Measurements from ENCODE around the gene C12orf42.

C12orf42 gene

DNA sequence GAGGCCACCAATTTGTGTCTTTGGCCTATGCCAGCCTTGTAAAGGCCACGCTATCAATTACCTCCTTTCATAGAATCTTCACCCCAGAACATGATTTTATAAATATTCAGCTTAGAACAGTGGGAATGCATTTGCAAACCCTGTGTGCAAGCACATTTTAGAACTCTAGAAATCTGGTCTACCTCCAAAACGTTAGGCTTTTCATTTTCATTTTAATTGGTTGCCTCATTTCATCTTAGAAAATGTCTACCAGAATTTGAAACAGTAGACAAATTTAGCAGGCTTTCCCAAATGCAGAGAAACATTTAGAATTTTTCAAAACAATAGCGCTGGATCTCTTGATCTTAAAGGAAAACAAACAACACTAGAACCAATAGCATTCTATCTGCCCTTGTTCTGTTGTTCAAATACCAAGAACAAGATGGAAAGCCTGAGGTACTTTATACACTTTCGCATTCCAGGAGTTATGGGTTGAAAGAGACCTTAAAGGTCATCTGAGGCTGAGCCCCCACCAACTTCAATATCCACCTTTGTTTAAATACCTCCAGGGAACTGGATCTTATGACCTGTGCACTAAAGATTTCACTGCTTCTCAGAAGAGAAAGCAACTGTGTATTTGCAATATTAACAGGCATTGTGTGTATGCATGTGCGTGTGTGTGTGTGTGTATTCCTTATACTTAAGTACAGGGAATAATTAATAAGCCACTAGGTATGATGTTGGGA is 185.1 kb downstream of the C12orf42 start:
- no peaks in the 10 kb centered on the region for H3K27me3 Mint-ChIP-seq
- no peak for ATAC-seq
- H3K9me3 Mint-ChIP-seq = peaks cover 4% of the 10 kb centered on the region
- H3K4me3 Mint-ChIP-seq = no peak overlapping the region
- peak overlapping the region; percentile 27 for H3K27ac Mint-ChIP-seq
- peaks cover 35% of the 10 kb centered on the region for H3K4me1 Mint-ChIP-seq
- peaks cover 39% of the 10 kb centered on the region for H3K36me3 Mint-ChIP-seq

DNA sequence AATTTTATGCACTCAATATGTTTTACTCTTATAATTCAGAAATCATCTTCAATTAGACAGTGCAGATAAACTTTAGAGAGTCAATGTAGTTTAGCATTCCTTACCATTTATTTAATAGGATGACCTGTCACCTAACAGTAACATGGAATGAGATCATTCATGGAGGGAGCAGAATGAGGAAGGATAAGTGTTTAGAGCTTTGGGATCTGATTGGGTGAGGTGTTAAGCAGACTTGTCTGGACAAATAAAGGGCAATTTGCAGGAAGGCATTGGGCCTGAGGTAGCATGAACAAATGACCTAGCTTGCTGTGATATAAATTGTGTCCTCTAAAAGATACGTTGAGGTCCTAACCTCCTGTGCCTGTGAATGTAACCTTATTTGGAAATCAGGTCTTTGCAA is 187.4 kb downstream of the C12orf42 start:
- H3K27ac Mint-ChIP-seq = no peak overlapping the region
- peaks cover 20% of the 10 kb centered on the region for H3K36me3 Mint-ChIP-seq
- no peaks in the 10 kb centered on the region for H3K9me3 Mint-ChIP-seq
- ATAC-seq = no peak
- H3K4me3 Mint-ChIP-seq = no peak overlapping the region
- peaks cover 25% of the 10 kb centered on the region for H3K4me1 Mint-ChIP-seq
- no peaks in the 10 kb centered on the region for H3K27me3 Mint-ChIP-seq

DNA sequence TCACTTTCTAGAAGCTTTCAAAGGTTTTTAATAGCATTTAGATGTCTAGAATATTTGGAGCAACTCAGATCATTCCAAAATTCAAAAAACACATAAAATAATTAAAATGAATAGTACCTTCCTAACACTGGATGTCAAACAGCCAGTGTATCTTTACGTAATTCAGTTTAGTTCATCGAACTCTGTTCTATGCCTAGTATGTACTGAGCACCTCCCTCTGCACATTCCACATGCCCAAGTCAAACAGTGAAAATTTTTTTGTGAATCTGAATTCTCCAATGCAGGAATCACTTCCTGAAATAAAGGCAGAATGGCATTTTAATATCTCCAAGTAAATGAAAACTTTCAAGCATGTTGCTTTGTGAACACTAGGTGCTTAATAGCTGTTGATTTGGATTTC is 192.3 kb downstream of the C12orf42 start:
- Mint-ChIP-seq H3K36me3 (peaks cover 29% of the 10 kb centered on the region), H3K27ac (no peak overlapping the region), H3K4me1 (peaks cover 11% of the 10 kb centered on the region), H3K4me3 (no peak overlapping the region), H3K27me3 (no peaks in the 10 kb centered on the region), H3K9me3 (no peaks in the 10 kb centered on the region)
- ATAC-seq = no peak

DNA sequence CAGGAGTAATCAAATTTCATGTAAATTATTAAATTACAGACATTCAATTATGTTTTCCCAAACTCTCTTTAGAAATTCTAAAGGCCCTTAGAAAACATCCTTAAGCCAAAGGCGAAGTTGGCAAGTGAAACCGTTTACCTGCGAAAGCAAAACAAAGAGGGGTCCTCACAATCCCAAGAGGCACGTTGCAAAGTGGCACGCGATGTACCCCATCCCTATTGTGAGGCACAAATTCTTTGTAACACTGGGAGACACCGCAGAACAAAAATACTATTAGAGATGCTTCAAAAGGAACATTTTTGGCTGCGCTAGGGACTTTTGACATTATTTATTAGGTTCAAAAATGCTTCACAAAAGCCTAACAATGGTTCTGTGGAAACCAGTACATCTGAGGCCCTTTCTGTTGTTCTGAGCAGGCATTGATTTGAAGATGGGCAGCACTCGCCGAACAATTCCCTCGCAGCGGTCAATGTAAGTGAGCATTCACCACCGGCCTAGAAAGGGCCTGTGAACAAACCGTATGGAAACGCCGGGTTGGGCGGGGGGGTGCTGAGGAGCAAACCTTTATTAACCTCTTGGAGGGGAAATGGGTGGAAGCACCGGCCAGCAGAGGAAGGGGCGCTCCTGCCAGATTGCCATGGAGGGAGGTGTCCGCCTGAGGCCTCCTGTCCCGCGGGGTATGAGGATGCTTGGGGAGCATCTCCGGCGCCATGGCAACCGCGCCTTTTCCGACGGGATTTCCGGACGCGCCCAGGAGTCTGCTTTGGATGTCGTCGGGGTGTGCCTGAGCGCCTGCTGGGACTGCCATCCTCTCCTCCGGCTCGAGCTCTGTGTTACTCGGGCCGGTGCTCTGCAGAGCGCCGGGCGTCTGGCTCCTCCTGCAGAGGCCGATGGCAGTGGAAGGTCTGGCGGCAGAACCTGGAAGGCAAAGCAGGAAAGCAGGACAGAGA is 193.9 kb downstream of the C12orf42 start:
- peaks cover 11% of the 10 kb centered on the region for H3K4me1 Mint-ChIP-seq
- no peaks in the 10 kb centered on the region for H3K9me3 Mint-ChIP-seq
- H3K27ac Mint-ChIP-seq = no peak overlapping the region
- H3K27me3 Mint-ChIP-seq = no peaks in the 10 kb centered on the region
- peaks cover 21% of the 10 kb centered on the region for H3K36me3 Mint-ChIP-seq
- ATAC-seq = no peak
- H3K4me3 Mint-ChIP-seq = no peak overlapping the region

DNA sequence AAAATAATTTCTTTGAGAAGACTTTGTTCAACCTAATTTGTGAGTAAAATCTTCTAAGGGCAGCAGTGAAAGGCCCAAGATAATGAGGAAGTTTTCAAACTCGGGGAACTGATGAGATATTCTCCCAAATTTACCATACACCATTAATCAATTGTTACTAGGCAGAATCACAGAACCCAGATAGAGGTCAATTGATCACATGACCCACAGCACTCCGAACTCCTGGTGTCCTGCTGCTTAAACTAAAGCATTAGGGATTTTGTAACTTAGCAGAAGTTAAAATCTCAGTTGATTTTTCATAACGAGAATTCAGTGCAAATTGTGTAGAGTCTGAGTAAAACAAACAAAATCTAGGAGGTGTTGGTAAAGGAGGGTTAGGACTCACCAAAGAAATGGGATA is 207.8 kb downstream of the C12orf42 start:
- H3K4me1 Mint-ChIP-seq = no peaks in the 10 kb centered on the region
- H3K27me3 Mint-ChIP-seq = no peaks in the 10 kb centered on the region
- H3K36me3 Mint-ChIP-seq = no peaks in the 10 kb centered on the region

DNA sequence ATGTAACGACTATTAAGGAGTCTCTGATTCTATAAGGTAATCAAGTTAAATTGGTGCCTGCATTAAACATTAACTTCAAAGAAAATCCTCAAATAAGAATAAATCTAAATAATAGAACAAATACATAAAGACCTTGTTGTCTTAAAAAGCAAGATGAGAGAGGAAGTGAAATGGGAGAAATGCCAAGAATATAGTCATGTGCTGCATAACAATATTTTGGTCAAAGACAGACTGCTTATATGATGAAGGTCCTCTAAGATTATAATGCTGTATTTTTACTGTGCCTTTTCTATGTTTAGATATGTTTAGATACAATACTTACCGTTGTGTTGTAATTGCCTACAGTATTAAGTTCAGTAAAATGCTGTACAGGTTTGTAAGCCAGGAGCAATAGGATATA is 213.6 kb downstream of the C12orf42 start:
- Mint-ChIP-seq H3K4me3 (no peak overlapping the region), H3K4me1 (peaks cover 8% of the 10 kb centered on the region), H3K27me3 (no peaks in the 10 kb centered on the region), H3K9me3 (peaks cover 3% of the 10 kb centered on the region), H3K27ac (no peak overlapping the region), H3K36me3 (no peaks in the 10 kb centered on the region)
- no peak for ATAC-seq

More for the DNA sequence above, 207.8 kb downstream of the C12orf42 start:
- no peak for ATAC-seq
- H3K4me3 Mint-ChIP-seq = no peak overlapping the region
- H3K9me3 Mint-ChIP-seq = peaks cover 6% of the 10 kb centered on the region
- H3K27ac Mint-ChIP-seq = no peak overlapping the region

DNA sequence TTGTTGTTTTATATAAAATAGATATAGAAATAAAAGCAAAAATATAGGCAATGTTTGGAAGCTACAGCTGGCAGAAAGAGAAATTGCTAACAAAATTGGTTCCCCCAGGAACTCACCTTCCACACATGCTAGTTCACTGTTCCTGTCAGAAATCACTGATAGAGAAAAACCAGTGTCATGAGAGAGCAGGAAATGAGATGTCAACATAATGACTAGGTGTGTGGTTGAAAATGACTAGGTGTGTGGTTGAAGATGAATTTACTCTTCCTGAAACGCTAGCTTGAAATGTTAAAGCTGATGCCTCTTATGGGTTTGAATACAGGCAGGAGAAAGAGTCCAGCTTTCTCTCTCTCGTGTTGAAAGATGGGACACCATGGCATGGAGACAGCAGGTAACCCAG is 216.3 kb downstream of the C12orf42 start:
- Mint-ChIP-seq H3K27ac (no peak overlapping the region), H3K4me1 (peaks cover 8% of the 10 kb centered on the region), H3K27me3 (no peaks in the 10 kb centered on the region), H3K4me3 (no peak overlapping the region), H3K36me3 (peaks cover 5% of the 10 kb centered on the region), H3K9me3 (no peaks in the 10 kb centered on the region)
- ATAC-seq = peak; percentile 80

DNA sequence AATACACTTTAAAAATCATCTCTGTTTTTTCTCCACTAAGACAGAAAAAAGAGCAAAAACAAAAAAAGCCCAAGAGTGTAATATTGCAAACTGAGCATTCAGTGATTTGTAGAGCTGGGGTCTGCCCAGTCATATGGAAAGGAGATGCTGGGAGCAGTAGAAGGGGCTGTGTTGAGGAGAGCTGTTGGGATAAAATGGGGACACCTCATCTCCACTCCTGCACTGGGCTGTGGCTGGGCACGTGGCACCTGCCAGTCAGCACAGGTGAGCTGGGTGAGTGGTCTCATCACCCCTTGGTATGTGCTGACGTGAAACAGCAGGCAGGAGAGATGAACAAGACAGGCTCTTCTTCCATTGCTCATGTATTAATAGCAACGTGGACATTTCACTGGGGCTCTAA is 217.4 kb downstream of the C12orf42 start:
- no peak overlapping the region for H3K4me3 Mint-ChIP-seq
- H3K27me3 Mint-ChIP-seq = no peaks in the 10 kb centered on the region
- H3K4me1 Mint-ChIP-seq = peaks cover 8% of the 10 kb centered on the region
- no peak overlapping the region for H3K27ac Mint-ChIP-seq
- peaks cover 5% of the 10 kb centered on the region for H3K36me3 Mint-ChIP-seq
- no peak for ATAC-seq
- H3K9me3 Mint-ChIP-seq = no peaks in the 10 kb centered on the region

DNA sequence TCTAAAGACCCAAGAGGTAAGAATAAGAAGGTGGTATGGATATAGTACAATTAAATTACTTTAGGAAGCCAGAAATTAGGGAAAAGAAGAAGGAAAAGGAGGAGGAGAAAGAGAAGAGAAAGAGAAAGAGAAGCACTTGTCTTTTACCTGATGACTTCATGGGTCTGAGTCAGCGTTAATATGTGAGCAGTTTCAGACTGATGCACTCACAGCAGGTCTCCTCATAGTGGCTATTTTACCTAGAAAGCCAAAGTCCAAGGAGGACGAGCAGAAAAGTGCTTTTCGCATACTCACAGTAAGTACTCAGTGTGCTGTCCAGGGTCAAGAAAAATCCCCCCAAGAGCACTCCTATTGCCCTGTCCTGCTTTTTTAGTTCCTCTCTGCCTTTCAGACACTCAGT is 222.1 kb downstream of the C12orf42 start:
- H3K36me3 Mint-ChIP-seq = peaks cover 5% of the 10 kb centered on the region
- no peak for ATAC-seq
- no peaks in the 10 kb centered on the region for H3K27me3 Mint-ChIP-seq

DNA sequence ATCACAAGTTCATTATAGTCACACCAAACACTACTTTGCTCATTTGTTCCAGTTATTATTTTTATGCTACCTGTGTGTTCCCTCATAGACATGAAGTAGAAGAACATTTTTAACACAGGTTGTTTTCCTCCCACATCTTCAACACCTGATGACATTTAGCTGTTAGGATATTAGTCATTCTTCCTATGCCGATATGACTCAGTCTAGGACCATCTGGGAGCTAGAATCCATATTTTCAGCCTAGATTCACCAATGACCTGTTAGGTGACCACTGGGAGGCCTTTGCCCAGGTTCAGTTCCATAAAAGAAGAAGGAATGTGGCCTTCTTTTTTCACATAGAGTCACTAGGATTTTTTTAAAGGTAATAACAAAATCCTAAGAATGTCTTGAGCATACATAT is 222.8 kb downstream of the C12orf42 start:
- Mint-ChIP-seq H3K27ac (no peak overlapping the region), H3K4me3 (no peak overlapping the region), H3K27me3 (no peaks in the 10 kb centered on the region), H3K9me3 (no peaks in the 10 kb centered on the region), H3K36me3 (peaks cover 5% of the 10 kb centered on the region), H3K4me1 (peaks cover 17% of the 10 kb centered on the region)
- no peak for ATAC-seq

More for the DNA sequence above, 222.1 kb downstream of the C12orf42 start:
- H3K4me1 Mint-ChIP-seq = peaks cover 17% of the 10 kb centered on the region
- H3K9me3 Mint-ChIP-seq = no peaks in the 10 kb centered on the region
- H3K4me3 Mint-ChIP-seq = no peak overlapping the region
- H3K27ac Mint-ChIP-seq = no peak overlapping the region

DNA sequence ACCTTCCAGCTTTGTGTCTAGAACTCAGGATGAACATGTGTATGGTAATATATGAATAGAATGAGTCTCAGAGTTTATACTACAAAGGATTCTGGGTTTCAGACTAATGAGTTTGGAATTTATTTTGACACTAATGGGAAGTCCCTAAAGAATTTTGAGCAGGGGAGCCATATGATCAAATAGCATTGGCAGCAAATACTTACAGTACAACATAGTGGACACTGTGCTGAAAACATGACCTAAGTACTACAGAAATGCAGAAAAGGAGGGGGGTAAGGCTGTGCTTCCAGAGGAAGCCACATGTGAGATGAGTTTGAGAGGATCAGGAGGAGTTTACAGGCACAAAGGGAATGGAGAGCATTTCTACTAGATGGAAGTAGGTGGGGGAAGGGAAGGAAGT is 225.8 kb downstream of the C12orf42 start:
- no peak for ATAC-seq
- no peaks in the 10 kb centered on the region for H3K36me3 Mint-ChIP-seq
- no peaks in the 10 kb centered on the region for H3K27me3 Mint-ChIP-seq
- H3K9me3 Mint-ChIP-seq = no peaks in the 10 kb centered on the region
- peaks cover 17% of the 10 kb centered on the region for H3K4me1 Mint-ChIP-seq
- no peak overlapping the region for H3K4me3 Mint-ChIP-seq
- no peak overlapping the region for H3K27ac Mint-ChIP-seq

DNA sequence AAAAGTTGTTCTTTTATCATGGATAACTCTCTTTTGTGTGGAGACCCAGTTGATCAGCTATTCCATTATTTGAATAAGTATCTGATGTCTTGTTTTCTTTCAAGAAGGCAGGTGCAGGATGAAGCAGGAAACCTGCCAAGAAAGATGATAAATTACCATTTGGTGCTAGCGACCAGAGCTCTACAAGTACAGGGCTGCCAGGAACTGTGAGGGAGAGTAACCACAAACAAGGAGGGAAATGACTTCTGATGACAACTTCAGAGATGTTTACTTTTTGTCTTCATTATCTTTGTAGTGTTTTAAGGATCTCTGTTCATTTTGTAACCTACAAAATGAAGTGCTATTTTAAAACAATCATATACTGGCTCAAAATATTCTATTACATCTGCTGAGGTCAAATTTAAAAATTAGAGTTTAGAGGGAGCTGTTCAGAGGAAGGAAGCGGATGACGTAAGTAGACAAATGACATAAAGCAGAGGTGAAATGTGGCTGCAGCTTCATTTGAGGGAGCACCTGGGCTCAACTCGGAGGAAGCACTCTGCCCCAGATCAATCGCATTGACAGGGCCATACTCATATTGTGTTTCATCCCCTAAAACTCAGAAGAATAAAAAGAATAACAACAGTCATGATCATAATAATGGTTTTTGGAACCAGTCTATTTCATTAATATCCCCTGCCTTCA is 226.8 kb downstream of the C12orf42 start:
- ATAC-seq = no peak

DNA sequence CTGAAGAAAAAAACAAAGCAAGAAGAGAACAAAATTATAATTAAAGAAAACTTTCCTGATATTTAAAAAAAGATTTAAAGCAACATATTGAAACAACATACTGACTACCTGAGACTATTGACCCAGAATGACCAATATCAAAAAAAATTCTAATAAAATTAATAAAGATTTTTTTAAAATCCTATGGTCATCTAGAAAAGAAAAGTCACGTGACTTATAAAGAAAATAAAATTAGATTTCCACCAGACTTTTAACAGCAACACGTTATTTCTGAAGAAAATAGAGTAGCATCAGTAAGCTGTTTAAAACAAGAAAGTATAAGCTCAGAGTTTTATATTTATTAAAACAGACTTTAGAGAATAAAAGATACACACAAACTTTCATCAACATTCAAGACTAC is 238.0 kb downstream of the C12orf42 start:
- Mint-ChIP-seq H3K4me1 (no peaks in the 10 kb centered on the region), H3K36me3 (no peaks in the 10 kb centered on the region), H3K27me3 (no peaks in the 10 kb centered on the region), H3K4me3 (no peak overlapping the region), H3K27ac (no peak overlapping the region), H3K9me3 (peaks cover 3% of the 10 kb centered on the region)
- no peak for ATAC-seq

More for the DNA sequence above, 226.8 kb downstream of the C12orf42 start:
- H3K4me1 Mint-ChIP-seq = peaks cover 17% of the 10 kb centered on the region
- no peak overlapping the region for H3K27ac Mint-ChIP-seq
- H3K4me3 Mint-ChIP-seq = no peak overlapping the region
- H3K9me3 Mint-ChIP-seq = no peaks in the 10 kb centered on the region
- no peaks in the 10 kb centered on the region for H3K36me3 Mint-ChIP-seq
- no peaks in the 10 kb centered on the region for H3K27me3 Mint-ChIP-seq

Data from stimulated activated memory B cell treated with anti-CD40 and anti-IgM and Interleukin-4, amounts not matched to agents 10 μg/mL and 1 μg/mL and 100 μg/mL, for 72 hours (primary cell).